Suprapubic skin (tissue), 4 donors: ENCODE measurements around the gene KLF6. TPM values are rescaled to one million over a fixed set of nuclear protein-coding genes. Genes with fewer than 3 reads are reported as not detected.

Source experiments
- DNase-seq, 2 donors: peaks; one replicate each; pipeline ENCODE4 v3.0.0-alpha.2; 2019; ENCODE audit warnings: low spot score in 2 of 2
- H3K27ac ChIP-seq: fragments of 200-600 bp; sonication (generic); one replicate; pipeline ENCODE4 v1.5.1; 2019
- H3K27me3 ChIP-seq: fragments of 200-600 bp; sonication (generic); one replicate; pipeline ENCODE4 v1.5.1; 2019
- H3K36me3 ChIP-seq: fragments of 200-600 bp; sonication (generic); one replicate; pipeline ENCODE4 v1.5.1; 2019
- H3K4me1 ChIP-seq: fragments of 200-600 bp; sonication (generic); one replicate; pipeline ENCODE4 v1.5.1; 2019
- H3K4me3 ChIP-seq: fragments of 200-600 bp; sonication (generic); one replicate; pipeline ENCODE4 v1.5.1; 2019; ENCODE audit warnings: mild to moderate bottlenecking
- H3K9me3 ChIP-seq: fragments of 200-600 bp; sonication (generic); one replicate; pipeline ENCODE4 v1.5.1; 2019
- CTCF ChIP-seq, 2 donors: fragments of 200-600 bp in 1 of 2; fragments of 450-650 bp in 1 of 2; sonication (generic) in 1 of 2; IDR thresholded peaks; one replicate each; pipeline ENCODE4 v1.5.1; 2016 to 2019; ENCODE audit warnings: antibody characterized with exemption in 2 of 2, mild to moderate bottlenecking in 1 of 2, moderate library complexity in 1 of 2
- EP300 ChIP-seq: sonication (generic); formaldehyde crosslinking; IDR thresholded peaks from one replicate; pipeline ENCODE4 v1.6.1; 2017; ENCODE audit warnings: antibody characterized with exemption
- POLR2A ChIP-seq, 2 donors: fragments of 450-650 bp; IDR thresholded peaks; one replicate each; pipeline ENCODE4 v1.6.1; 2017; ENCODE audit warnings: antibody characterized with exemption in 2 of 2, mild to moderate bottlenecking in 2 of 2, moderate library complexity in 2 of 2
- POLR2AphosphoS5 ChIP-seq, 3 donors: sonication (generic); formaldehyde crosslinking; IDR thresholded peaks; one replicate each; pipeline ENCODE4 v1.6.1; 2017; ENCODE audit warnings: antibody characterized with exemption in 3 of 3
- WGBS: methylation state at CpG from one replicate; pipeline ENCODE4 v1.1.5; 2018; 5-methylcytosine and 5-hydroxymethylcytosine counted together
- total RNA-seq, 4 donors: library from RNA; depleted of rRNA; stranded (reverse); fragments of >200 nt; gene quantifications; one replicate each; pipeline ENCODE4 v1.1.0, GENCODE V29; 2016

KLF6 gene
- total RNA-seq, 4 donors from 2014 or later: 242 to 484 (median 276) TPM

- H3K4me3 ChIP-seq: peak overlapping the region; percentile 96
- WGBS: 72% methylated on average over 15 of the region's 18 CpGs
- TF ChIP-seq POLR2AphosphoS5 (IDR thresholded peaks at IDR 0.05) (no peak), POLR2A (IDR thresholded peaks at IDR 0.05) (no peak), EP300 (no peak), CTCF (IDR thresholded peaks at IDR 0.05) (no peak)
- peaks cover 12% of the 10 kb centered on the region for H3K4me1 ChIP-seq
- H3K9me3 ChIP-seq: no peaks in the 10 kb centered on the region
- H3K27me3 ChIP-seq: no peaks in the 10 kb centered on the region
- H3K36me3 ChIP-seq: peaks cover 4% of the 10 kb centered on the region
- peak in 1 of 2 donors; percentile 81 for DNase-seq
- peak overlapping the region; percentile 100 for H3K27ac ChIP-seq
These were observed 1.4 kb upstream of the KLF6 start for GRCh38 chr10:3786295-3787015.

GRCh38 chr10:3785851-3786271, 852 bp upstream of the KLF6 start:
- no peak for TF ChIP-seq CTCF (IDR thresholded peaks at IDR 0.05)
- peak; percentile 8 to 58 (median 54) for TF ChIP-seq POLR2AphosphoS5 (IDR thresholded peaks at IDR 0.05)
- Histone ChIP-seq H3K27me3 (no peaks in the 10 kb centered on the region), H3K27ac (peak overlapping the region; percentile 100), H3K36me3 (peaks cover 10% of the 10 kb centered on the region), H3K9me3 (no peaks in the 10 kb centered on the region), H3K4me3 (peak overlapping the region; percentile 96), H3K4me1 (peaks cover 18% of the 10 kb centered on the region)
- 3% methylated on average over 18 of the region's 18 CpGs for WGBS
- DNase-seq: no peak

GRCh38 chr10:3785251-3785850, 342 bp upstream of the KLF6 start:
- H3K9me3 ChIP-seq: no peaks in the 10 kb centered on the region
- WGBS: 0% methylated on average over 5 of the region's 76 CpGs
- H3K4me3 ChIP-seq: peak overlapping the region; percentile 96

DNA sequence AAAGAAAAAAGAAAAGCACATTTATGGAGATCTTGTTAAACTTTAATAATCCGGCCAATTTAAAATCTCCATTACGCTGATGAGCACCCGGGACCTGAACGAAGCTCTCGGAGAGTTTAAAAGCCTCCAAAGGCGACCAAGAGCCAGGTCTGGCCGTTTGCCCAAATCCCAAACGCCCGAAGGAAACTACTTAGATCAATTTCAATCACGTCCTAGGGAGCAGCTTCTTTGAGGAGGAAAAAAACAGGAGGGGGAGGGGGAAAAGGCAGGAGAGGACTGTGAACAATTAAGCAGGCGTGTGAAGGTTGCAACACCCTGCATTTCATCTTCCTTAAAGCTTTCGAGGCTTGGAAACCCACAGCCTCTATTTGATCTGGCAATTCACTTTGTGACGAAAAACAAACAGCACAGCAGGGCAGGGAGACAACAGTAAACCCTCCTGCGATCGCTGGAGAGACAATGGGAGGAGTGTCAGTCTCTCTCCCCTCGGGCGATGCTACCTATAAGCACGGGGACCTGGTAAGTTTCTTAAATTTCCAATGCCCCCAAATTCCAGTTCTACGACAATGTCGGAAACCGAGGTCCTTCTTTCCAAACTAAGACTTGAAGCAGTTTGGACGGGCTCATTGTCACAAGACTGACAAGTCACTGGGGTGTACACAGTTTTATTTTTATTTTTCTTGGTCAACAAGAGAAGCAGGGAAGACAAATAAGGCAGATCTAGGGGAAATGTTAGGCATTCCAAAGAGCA, 1.2 kb downstream of the KLF6 start:
- Histone ChIP-seq H3K36me3 (peaks cover 30% of the 10 kb centered on the region), H3K27me3 (no peaks in the 10 kb centered on the region), H3K9me3 (no peaks in the 10 kb centered on the region), H3K4me1 (peaks cover 36% of the 10 kb centered on the region), H3K27ac (peak overlapping the region; percentile 100), H3K4me3 (peak overlapping the region; percentile 96)
- under 1% methylated on average over 22 of the region's 22 CpGs for WGBS
- no peak for DNase-seq
- peak in 1 of 2 donors; percentile 87 for TF ChIP-seq POLR2A (IDR thresholded peaks at IDR 0.05)
- peak; percentile 66 to 99 (median 87) for TF ChIP-seq POLR2AphosphoS5 (IDR thresholded peaks at IDR 0.05)
- no peak for TF ChIP-seq CTCF (IDR thresholded peaks at IDR 0.05)

More at GRCh38 chr10:3785251-3785850, 342 bp upstream of the KLF6 start:
- Histone ChIP-seq H3K27ac (peak overlapping the region; percentile 100), H3K4me1 (peaks cover 21% of the 10 kb centered on the region), H3K36me3 (peaks cover 15% of the 10 kb centered on the region), H3K27me3 (no peaks in the 10 kb centered on the region)
- TF ChIP-seq EP300 (no peak), CTCF (IDR thresholded peaks at IDR 0.05) (peak in 1 of 2 donors; percentile 27), POLR2A (IDR thresholded peaks at IDR 0.05) (peak; percentile 99 to 100), POLR2AphosphoS5 (IDR thresholded peaks at IDR 0.05) (peak; percentile 97 to 99 (median 98))
- DNase-seq: peak; percentile 99 to 100

GRCh38 chr10:3783316-3783681, 1.7 kb downstream of the KLF6 start:
- no peaks in the 10 kb centered on the region for H3K27me3 ChIP-seq
- H3K36me3 ChIP-seq: peaks cover 36% of the 10 kb centered on the region
- 0% methylated on average over 12 of the region's 12 CpGs for WGBS
- H3K27ac ChIP-seq: peak overlapping the region; percentile 100
- TF ChIP-seq POLR2AphosphoS5 (IDR thresholded peaks at IDR 0.05) (peak in 1 of 3 donors; percentile 11), CTCF (IDR thresholded peaks at IDR 0.05) (no peak), POLR2A (IDR thresholded peaks at IDR 0.05) (peak in 1 of 2 donors; percentile 31), EP300 (no peak)
- peak overlapping the region; percentile 96 for H3K4me3 ChIP-seq
- DNase-seq: peak in 1 of 2 donors; percentile 87
- H3K9me3 ChIP-seq: no peaks in the 10 kb centered on the region
- H3K4me1 ChIP-seq: peaks cover 41% of the 10 kb centered on the region
